K562 (cell line): ENCODE results near the gene OSCP1. TPM values are rescaled to one million over a fixed set of nuclear protein-coding genes. Genes with fewer than 3 reads are reported as not detected.

Experiments
- ATAC-seq: fragments of 200-7000 bp; cut with Tn5 transposase; 3 replicates; pipeline ENCODE4 v1.9.1; 2020; ENCODE audit warnings: moderate library complexity
- BruUV-seq: library from RNA; stranded (reverse); fragments of 400-500 nt; replicated peaks from 2 replicates; lab custom pipeline; 2021; lab: Mats Ljungman, UMichigan
- CTCF ChIA-PET: fragments of 300-600 bp; formaldehyde crosslinking; extraction: SDS; loops from one replicate; lab custom pipeline; 2021; ENCODE audit warnings: low intra/inter-chr PET ratio; lab: Yijun Ruan, JAX
- POLR2A ChIA-PET: fragments of 300-600, 350-650 bp; sonication (Branson Sonifier 250); formaldehyde crosslinking; extraction: SDS; loops from one replicate; lab custom pipeline; 2021; ENCODE audit warnings: antibody characterized with exemption, inconsistent platforms; lab: Yijun Ruan, JAX
- DNase-seq, 4 experiments: peaks; one replicate each; pipeline versions ENCODE4 v3.0.0 to v3.0.0-alpha.2; 2011 to 2018; ENCODE audit warnings: low spot score in 3 of 4, mixed read lengths in 3 of 4; ENCODE audit errors: extremely low read depth in 1 of 4
- FAIRE-seq: peaks from 2 replicates; lab custom pipeline; 2011; peaks lifted over from hg19 to GRCh38; lab: Jason Lieb, UNC
- H2AFZ ChIP-seq: 2 replicates; pipeline ENCODE4 v1.6.0; 2011; ENCODE audit warnings: low read depth, low read length, control low read depth, inconsistent platforms
- H3K27ac ChIP-seq: fragments of 200-600 bp; 3 replicates; pipeline ENCODE4 v1.8.0; 2011; ENCODE audit warnings: low read depth, mild to moderate bottlenecking, control low read depth, inconsistent platforms, low read length, moderate library complexity, mixed read lengths; ENCODE audit errors: extremely low read depth
- H3K27me3 ChIP-seq, 2 experiments: fragments of 300-600 bp in 1 of 2; 2 replicates in 1 of 2; 3 replicates in 1 of 2; pipeline versions ENCODE4 v1.6.0 to v1.8.0; 2011; ENCODE audit warnings: inconsistent platforms in 2 of 2, low read length in 2 of 2, mild to moderate bottlenecking in 1 of 2, mixed read lengths in 1 of 2, moderate library complexity in 1 of 2; ENCODE audit not compliant: control insufficient read depth in 2 of 2, insufficient read depth in 2 of 2
- H3K36me3 ChIP-seq: fragments of 300-600 bp; 3 replicates; pipeline ENCODE4 v1.8.0; 2011; ENCODE audit warnings: mild to moderate bottlenecking, low read length, inconsistent platforms; ENCODE audit not compliant: control insufficient read depth, insufficient read depth
- H3K4me1 ChIP-seq, 2 experiments: fragments of 200-600 bp in 1 of 2; replicated peaks in 1 of 2; 2 replicates in 1 of 2; 3 replicates in 1 of 2; pipeline versions ENCODE4 v1.5.1 to v1.8.0; 2011; ENCODE audit warnings: inconsistent platforms in 2 of 2, low read length in 2 of 2, mild to moderate bottlenecking in 1 of 2, mixed read lengths in 1 of 2, moderate library complexity in 1 of 2; ENCODE audit not compliant: control insufficient read depth in 2 of 2, insufficient read depth in 2 of 2
- H3K4me2 ChIP-seq: 2 replicates; pipeline ENCODE4 v1.6.1; 2011; ENCODE audit warnings: low read length, control low read depth, inconsistent platforms, mixed read lengths; ENCODE audit not compliant: insufficient read depth
- H3K4me3 ChIP-seq: fragments of 200-600 bp; sonication (generic), shearing (Covaris generic); 2 replicates; pipeline ENCODE4 v1.5.1; 2016; ENCODE audit warnings: control low read depth, inconsistent platforms
- H3K79me2 ChIP-seq: fragments of 200-600 bp; 3 replicates; pipeline ENCODE4 v1.8.0; 2011; ENCODE audit warnings: low read length, inconsistent platforms; ENCODE audit not compliant: control insufficient read depth, insufficient read depth
- H3K9ac ChIP-seq, 2 experiments: 2 replicates each; pipeline versions ENCODE4 v1.6.0 to v1.6.1; 2011; ENCODE audit warnings: low read depth in 2 of 2, low read length in 2 of 2, control low read depth in 1 of 2, inconsistent platforms in 1 of 2, mild to moderate bottlenecking in 1 of 2, mixed read lengths in 1 of 2; ENCODE audit not compliant: insufficient read depth in 1 of 2
- H3K9me1 ChIP-seq: one replicate; pipeline ENCODE4 v1.6.0; 2011; ENCODE audit warnings: inconsistent platforms, mild to moderate bottlenecking, low read length, moderate library complexity; ENCODE audit not compliant: control insufficient read depth, insufficient read depth
- H3K9me3 ChIP-seq: replicated peaks from 2 replicates; pipeline ENCODE4 v1.5.1; 2011; ENCODE audit warnings: low read depth, low read length, inconsistent platforms; ENCODE audit not compliant: control insufficient read depth, insufficient read depth
- H4K20me1 ChIP-seq: replicated peaks from 2 replicates; pipeline ENCODE4 v1.6.1; 2011; ENCODE audit warnings: low read length, inconsistent platforms, mixed read lengths; ENCODE audit not compliant: control insufficient read depth, insufficient read depth
- ADNP ChIP-seq: fragments of 200-800 bp; sonication (Bioruptor generic); IDR thresholded peaks from 2 replicates; pipeline ENCODE4 v1.6.1; 2016; ENCODE audit warnings: missing genetic modification characterization, missing compliant biosample characterization
- CBFA2T3 ChIP-seq: fragments of 450-650 bp; IDR thresholded peaks from 2 replicates; pipeline ENCODE4 v1.6.1; 2017
- HIVEP1 ChIP-seq: fragments of 250-450 bp; sonication (Bioruptor Pico); IDR thresholded peaks from 2 replicates; pipeline ENCODE4 v1.4.0; 2020; ENCODE audit warnings: mild to moderate bottlenecking
- NKRF ChIP-seq: fragments of 450-650 bp; IDR thresholded peaks from 2 replicates; pipeline ENCODE4 v1.6.1; 2016; ENCODE audit warnings: borderline replicate concordance
- PHF20 ChIP-seq: fragments of 450-650 bp; IDR thresholded peaks from 2 replicates; pipeline ENCODE4 v1.6.1; 2018; ENCODE audit not compliant: partially characterized antibody
- POLR3G ChIP-seq: IDR thresholded peaks from 2 replicates; pipeline ENCODE4 v1.6.1; 2011; ENCODE audit not compliant: insufficient read length, insufficient replicate concordance; ENCODE audit errors: extremely low read depth
- SP1 ChIP-seq: sonication (generic); formaldehyde crosslinking; IDR thresholded peaks from 2 replicates; pipeline ENCODE4 v1.8.1; 2022; ENCODE audit warnings: mild to moderate bottlenecking, missing genetic modification reagents
- SREBF2 ChIP-seq: sonication (generic); formaldehyde crosslinking; IDR thresholded peaks from 2 replicates; pipeline ENCODE4 v1.4.0; 2020; ENCODE audit warnings: mild to moderate bottlenecking, missing genetic modification reagents
- TBL1XR1 ChIP-seq, 2 experiments: IDR thresholded peaks; 2 replicates each; pipeline ENCODE4 v1.6.1; 2012; ENCODE audit warnings: improper control_type of control experiment in 2 of 2, low read length in 2 of 2, mild to moderate bottlenecking in 1 of 2
- ZBTB9 ChIP-seq: fragments of 450-650 bp; formaldehyde crosslinking; IDR thresholded peaks from 2 replicates; pipeline ENCODE4 v1.4.0; 2020; ENCODE audit warnings: mild to moderate bottlenecking, moderate library complexity
- ZEB2 ChIP-seq: fragments of 450-650 bp; IDR thresholded peaks from 2 replicates; pipeline ENCODE4 v1.6.1; 2016
- WGBS: fragments of 100-300 bp; shearing (Covaris generic); methylation state at CpG from one replicate; pipeline ENCODE4 v1.1.6; 2016; ENCODE audit warnings: low coverage, mixed read lengths; ENCODE audit not compliant: insufficient coverage; ENCODE audit errors: missing lambda C conversion rate; 5-methylcytosine and 5-hydroxymethylcytosine counted together
- in situ Hi-C: fragments of 300-500 bp; cut with MboI; formaldehyde crosslinking; loops from 4 replicates; pipeline ENCODE4 v1.15.0; 2018; ENCODE audit warnings: inconsistent platforms, mixed read lengths
- intact Hi-C: fragments of 100-400 bp; cut with micrococcal nuclease; formaldehyde crosslinking; loops from 2 replicates; pipeline ENCODE4 v1.14.2; 2022
- polyA plus RNA-seq, 8 experiments: library from polyadenylated mRNA; depleted of rRNA in 4 of 8; stranded (reverse) in 5 of 8; unstranded in 3 of 8; fragments of >200 nt; fragmentation: Nextera tagmentation in 2 of 8; fragmentation: Illumina TruSeq in 1 of 8; extraction: Ambion mirVana in 2 of 8; extraction: Trizol in 1 of 8; gene quantifications; 2 replicates each; pipeline versions ENCODE4 v1.2.1 to v1.2.3, GENCODE V29; 2011 to 2014; ENCODE audit warnings: inconsistent platforms in 1 of 8, missing spikeins in 1 of 8
- total RNA-seq, 7 experiments: library from RNA; depleted of rRNA in 6 of 7; stranded (reverse); fragments of >200 nt in 6 of 7; fragmentation: Illumina TruSeq in 2 of 7; extraction: Trizol in 2 of 7; gene quantifications; 2 replicates each; pipeline versions ENCODE4 v1.2.1 to v1.2.3, GENCODE V29; 2011 to 2021; ENCODE audit warnings: low replicate concordance in 1 of 7
- TF ChIP-seq, protein P1 (sequence below): fragments of 450-650 bp; conservative IDR thresholded peaks from 2 replicates; pipeline ENCODE4 v1.6.1; 2016; ENCODE audit warnings: missing genetic modification characterization, low read depth, mild to moderate bottlenecking, missing compliant biosample characterization, moderate library complexity

OSCP1 gene
- total and polyA plus RNA-seq, 9 of the 15 experiments (the other 6 are each of a cell fraction or from before 2014, with no cell fraction given), result 0.15 to 0.40 (median 0.33) TPM; not detected in 5

DNA sequence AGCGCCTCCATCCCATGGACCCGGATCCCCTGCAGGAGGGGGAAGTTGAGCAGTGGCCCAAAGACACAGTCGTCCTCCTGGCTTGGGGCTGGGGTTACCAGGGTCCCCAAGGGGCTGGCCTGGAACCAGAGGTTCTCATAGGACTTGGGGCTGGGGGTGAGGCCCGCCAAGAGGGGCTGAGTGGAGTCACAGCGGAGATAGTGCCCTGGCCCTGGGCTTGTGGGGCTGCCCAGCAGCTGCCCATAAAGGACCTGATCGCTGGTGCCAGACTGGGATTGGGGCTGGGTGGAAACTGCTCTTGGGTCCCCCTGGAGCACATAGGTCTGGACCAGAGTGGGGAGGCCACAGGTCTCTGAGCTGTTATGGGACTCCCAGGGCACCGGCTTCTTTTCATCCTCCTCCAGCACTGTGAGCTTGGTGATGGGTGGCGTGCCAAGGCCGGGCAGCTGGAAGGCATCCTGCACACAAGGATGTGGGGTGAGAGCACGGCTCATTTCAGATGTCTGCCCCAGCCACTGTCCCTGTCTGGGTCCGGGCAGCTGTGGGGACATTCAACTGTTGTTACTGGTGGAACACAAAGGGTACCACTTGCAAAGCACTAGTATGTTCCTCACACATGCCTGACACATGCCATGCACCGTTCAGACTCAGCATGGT is 16.2 kb upstream of the OSCP1 start:
- FAIRE-seq (no peak), DNase-seq (no peak)
- POLR2A ChIA-PET, result interaction anchor here (0.8 to 1.6 kb wide), 4 partner anchors 9 to 80 kb away, joined by 3 to 4 read pairs (median 4); no protein-coding TSS in a partner anchor

More for the DNA sequence above, 16.2 kb upstream of the OSCP1 start:
- Histone ChIP-seq H3K4me2 (no peak overlapping the region), H3K4me3 (no peak overlapping the region), H3K36me3 (peaks cover 13% of the 10 kb centered on the region), H2AFZ (no peak overlapping the region), H3K4me1 (peaks cover 13 to 27% of the 10 kb centered on the region in 2 experiments), H3K9me1 (peaks cover 2% of the 10 kb centered on the region), H4K20me1 (no peaks in the 10 kb centered on the region), H3K27ac (no peak overlapping the region), H3K79me2 (peaks cover 28% of the 10 kb centered on the region), H3K9me3 (no peaks in the 10 kb centered on the region), H3K9ac (peak overlapping the region in 1 of 2 experiments; percentile 12; a peak in 1 of 4 replicates)
- no peak for ATAC-seq
- no TSS peak for BruUV-seq
- CTCF ChIA-PET, result no interaction called here
- in situ Hi-C loops, result no loop called here
- WGBS, result 68% methylated on average over 12 of the region's 12 CpGs
- TF ChIP-seq PHF20, result no peak
- TF ChIP-seq CBFA2T3, result no peak
- no peak for TF ChIP-seq ADNP (tag)
- no peak for TF ChIP-seq SREBF2 (CRISPR knock-in tag)
- no peak for TF ChIP-seq TBL1XR1 (IDR thresholded peaks at IDR 0.05; ENCODE audit: low read length in 2 of 2)
- TF ChIP-seq, protein P1, sequence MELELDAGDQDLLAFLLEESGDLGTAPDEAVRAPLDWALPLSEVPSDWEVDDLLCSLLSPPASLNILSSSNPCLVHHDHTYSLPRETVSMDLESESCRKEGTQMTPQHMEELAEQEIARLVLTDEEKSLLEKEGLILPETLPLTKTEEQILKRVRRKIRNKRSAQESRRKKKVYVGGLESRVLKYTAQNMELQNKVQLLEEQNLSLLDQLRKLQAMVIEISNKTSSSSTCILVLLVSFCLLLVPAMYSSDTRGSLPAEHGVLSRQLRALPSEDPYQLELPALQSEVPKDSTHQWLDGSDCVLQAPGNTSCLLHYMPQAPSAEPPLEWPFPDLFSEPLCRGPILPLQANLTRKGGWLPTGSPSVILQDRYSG, result no peak
- TF ChIP-seq HIVEP1 (CRISPR knock-in tag), result no peak
- no peak for TF ChIP-seq ZBTB9 (CRISPR knock-in tag)
- TF ChIP-seq ZEB2, result no peak
- no peak for TF ChIP-seq SP1 (CRISPR knock-in tag)
- no peak for TF ChIP-seq POLR3G
- no peak for TF ChIP-seq NKRF
- TF ChIP-seq, all 486 proteins: peak for 0
- H3K27me3 ChIP-seq, result no peaks in the 10 kb centered on the region
- intact Hi-C loops, result no loop called here
